Stimulated activated CD4-positive, alpha-beta T cell treated with anti-CD3 and anti-CD28 coated beads, Interleukin-4, amount 100 ng/mL, for 4 hours (primary cell): Measurements from ENCODE around the gene CRCP.
"Not testable (repeated sequence)": the region's sequence is repeated elsewhere in the genome, so short reads cannot be mapped to it uniquely, and the experiment has no call there.

ENCODE experiments used
- DNase-seq, 2 experiments: peaks; one replicate each; pipeline ENCODE4 v3.0.0-alpha.2; 2020

Gene CRCP

DNA sequence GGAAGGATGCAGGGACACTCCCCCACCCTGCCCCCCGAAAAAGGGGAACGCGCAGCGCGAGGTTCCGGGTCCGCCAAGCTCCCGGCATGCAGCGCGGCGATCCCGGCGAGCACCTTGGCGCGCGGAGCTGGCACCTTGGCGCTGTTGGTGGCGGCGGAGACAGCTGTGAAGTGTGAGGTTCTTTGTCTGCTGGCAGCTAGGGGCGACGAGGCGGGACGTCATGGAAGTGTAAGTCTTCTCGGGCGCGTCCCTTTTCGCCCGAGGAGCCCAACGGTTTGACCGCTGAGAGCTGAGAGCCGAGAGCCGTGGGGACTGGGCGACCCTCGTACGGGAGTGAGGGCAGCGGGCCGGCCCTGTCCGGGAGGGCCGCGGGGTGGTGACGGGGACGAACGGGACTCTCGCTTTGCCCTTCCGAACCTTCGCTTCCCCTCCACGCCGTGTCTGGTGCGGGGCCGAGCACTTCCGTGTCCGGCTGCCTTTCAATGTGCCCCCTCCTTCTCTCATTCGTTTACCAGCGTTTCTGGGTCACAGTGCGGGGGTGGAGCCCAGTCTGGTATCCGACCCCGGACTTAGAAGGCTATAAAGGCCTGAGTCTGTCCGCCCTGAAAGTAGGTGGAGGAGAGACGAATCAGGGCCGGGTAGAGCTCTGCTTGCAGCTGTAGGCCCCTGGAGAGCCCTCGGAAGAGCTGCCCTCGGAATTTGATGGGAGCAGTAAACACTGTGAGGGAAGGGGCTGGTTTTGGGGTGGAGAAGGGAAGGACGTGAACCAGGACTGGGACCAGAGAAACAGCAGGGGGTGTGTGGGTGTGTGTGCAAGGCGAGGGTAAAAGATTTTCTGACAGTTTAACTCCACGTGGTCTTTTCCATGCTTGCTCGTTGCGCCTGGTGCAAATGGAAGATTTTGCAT lies at the start of gene CRCP:
CRCP (plus strand) TSS at position 105 of the 907 bp plus-strand sequence; CDS start at position 221, 116 bp downstream.
- DNase-seq, result peak; percentile 77 to 84

DNA sequence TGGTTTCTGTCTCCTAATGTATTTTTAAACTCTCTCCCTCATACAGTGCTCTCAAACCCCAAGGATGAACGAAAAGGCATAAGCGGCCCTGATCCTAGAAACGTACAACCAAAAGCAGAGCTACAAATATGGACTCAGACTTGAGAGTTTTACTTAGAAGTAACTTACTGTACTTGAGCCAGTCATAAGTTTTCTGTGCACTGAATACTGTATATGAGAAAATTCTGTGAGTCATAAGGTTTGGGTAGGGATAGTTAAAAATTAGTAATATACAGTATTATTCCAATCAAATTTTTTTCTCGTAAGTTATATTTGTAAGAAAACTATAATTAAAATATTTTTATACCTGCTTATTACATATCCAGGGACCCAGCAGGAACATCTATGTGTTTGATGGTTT lies 44.9 kb upstream of the CRCP start:
- DNase-seq, result no peak

GRCh38 chr7:66070222-66070621 lies 44.4 kb upstream of the CRCP start:
- no peak for DNase-seq

DNA sequence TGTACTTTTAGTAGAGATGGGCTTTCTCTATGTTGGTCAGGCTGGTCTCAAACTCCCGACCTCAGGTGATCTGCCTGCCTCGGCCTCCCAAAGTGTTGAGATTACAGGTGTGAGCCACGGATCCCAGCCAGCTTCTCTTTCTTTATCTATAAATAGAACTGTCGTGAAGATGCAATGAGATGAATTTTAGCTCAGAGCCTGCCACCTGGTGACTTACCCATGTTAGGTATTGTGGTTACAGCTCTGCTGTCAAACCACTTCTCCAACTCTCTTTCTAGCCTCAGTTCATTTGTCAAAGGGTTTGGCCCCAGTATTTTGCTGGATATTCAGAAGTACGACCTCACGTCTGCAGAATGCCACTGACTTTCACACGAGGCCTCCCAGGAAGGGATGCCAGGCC lies 42.4 kb upstream of the CRCP start:
- DNase-seq, result not testable (repeated sequence)

- DNase-seq, result peak; percentile 82 to 88
Measured at GRCh38 chr7:66075590-66076461, 38.8 kb upstream of the CRCP start, which contains the start of gene ASL. Gene ASL, plus strand, starts transcription at chr7:66075819. Its CDS starts 263 bp downstream, at chr7:66076082.

DNA sequence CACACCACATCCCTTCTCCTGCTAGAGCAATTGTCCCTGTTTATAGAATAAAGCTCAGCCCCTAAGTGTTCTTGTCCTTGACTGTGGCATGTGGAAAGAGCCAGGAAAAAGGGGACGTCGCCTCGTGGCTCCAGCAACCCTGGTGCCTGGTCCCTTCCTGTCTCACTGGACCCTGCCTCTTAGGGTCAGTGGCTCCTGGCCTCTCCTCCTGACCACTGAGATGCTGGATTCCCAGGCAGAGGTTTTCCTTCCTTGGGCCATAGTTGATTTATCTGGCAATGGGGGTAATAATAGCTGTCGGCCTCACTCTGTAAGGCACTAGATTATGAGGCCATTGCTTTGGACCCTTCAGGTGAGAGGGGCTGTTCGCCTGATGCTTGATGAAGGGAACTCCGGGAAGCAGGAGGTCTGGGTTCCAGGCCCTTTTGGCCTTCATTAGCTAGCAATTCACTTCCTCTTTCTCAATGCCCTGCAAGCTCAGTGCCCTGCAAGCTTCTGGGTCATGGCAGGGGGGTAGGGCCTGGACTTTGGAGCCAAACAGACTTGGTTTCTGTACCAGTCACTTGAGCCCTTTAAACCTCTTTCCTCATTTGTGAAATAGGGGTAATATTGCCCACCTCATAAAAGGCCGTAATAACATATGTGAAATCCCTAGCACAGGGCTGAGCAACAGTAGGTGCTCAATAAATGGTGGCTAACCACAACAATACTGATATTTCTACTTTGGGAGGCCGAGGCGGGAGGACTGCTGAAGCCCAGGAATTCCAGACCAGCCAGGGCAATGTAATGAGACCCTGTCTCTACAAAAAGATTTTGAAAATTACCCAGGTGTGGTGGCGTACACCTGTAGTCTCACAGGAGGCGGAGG lies 38.0 kb upstream of the CRCP start:
- no peak for DNase-seq

GRCh38 chr7:66078067-66078466 lies 36.6 kb upstream of the CRCP start:
- DNase-seq, result no peak

- DNase-seq, result no peak
Measured at GRCh38 chr7:66082083-66082482, 32.6 kb upstream of the CRCP start.

- DNase-seq, result no peak
Measured at GRCh38 chr7:66082886-66083415, 31.7 kb upstream of the CRCP start.

- no peak for DNase-seq
Measured at GRCh38 chr7:66083677-66084076, 31.0 kb upstream of the CRCP start.

GRCh38 chr7:66088861-66089838 lies 25.5 kb upstream of the CRCP start:
- DNase-seq, result no peak

GRCh38 chr7:66092654-66093053 lies 22.0 kb upstream of the CRCP start:
- DNase-seq, result no peak

DNA sequence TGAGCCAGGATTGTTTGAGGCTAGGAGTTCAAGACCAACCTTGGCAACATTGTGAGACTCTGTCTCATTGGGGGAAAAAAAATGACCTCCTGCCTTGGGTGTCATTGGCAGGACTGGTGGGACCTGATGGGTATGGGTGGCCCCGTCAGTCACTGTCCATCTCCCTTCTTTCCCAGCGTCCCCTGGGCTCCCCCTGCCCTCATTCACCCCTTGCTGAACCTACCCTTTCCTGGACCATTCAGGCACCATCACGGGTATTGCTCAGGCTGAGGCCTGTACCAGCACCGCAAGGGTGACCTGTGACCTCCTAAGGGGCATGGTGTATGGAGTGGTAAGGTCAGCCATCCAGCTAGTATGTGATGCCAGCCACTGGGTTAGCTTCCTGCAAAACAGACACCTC lies 19.6 kb upstream of the CRCP start:
- no peak for DNase-seq

DNA sequence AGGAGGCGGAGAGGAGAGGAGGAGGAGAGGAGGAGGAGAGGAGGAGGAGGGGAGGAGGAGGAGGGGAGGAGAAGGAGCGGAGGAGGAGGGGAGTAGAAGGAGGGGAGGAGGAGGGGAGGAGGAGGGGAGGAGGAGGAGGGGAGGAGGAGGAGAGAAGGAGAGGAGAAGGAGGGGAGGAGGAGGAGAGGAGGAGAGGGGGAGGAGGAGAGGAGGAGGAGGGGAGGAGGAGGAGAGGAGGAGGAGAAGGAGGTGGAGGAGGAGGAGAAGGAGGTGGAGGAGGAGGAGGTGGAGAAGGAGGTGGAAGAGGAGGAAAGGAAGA lies 15.5 kb upstream of the CRCP start:
- no peak for DNase-seq

- DNase-seq, result peak; percentile 11 to 20
Measured at GRCh38 chr7:66099551-66100407, 14.9 kb upstream of the CRCP start.

DNA sequence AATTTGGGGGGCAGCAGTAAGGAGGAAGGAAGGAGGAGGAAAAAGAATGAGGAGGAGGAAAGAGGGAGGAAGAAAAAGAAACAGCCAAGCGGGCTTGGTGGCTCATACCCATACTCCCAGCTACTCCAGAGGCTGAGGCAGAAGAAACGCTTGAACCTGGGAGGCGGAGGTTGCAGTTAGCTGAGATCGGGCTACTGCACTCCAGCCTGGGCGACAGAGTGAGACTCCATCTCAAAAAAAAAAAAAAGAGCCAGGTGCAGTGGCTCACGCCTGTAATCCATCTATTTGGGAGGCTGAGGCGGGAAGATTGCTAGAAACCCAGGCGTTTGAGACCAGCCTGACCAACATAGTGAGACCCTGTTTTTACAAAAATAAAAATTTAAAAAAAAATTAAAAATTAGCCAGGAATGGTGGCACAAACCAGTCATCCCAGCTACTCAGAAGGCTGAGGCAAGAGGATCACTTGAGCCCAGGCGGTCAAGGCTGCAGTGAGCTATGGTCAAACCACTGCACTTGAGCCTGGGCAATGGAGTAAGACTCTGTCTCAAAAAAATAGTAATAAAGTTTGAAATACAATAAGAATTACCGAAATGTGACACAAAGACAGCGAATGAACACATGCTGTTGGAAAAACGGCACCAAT lies 14.1 kb upstream of the CRCP start:
- no peak for DNase-seq

DNA sequence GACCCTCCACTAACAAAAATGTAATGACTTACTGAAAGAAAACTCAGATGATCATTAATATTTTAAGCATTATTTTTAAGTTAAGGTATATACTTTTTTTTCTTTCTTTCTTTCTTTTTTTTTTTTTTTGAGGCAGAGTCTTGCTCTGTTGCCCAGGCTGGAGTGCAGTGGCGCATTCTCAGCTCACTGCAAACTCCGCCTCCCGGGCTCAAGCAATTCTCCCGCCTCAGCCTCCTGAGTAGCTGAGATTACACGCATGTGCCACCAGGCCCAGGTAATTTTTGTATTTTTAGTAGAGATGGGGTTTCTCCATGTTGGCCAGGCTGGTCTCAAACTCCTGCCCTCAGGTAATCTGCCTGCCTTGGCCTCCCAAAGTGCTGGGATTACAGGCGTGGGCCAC lies 12.5 kb upstream of the CRCP start:
- not testable (repeated sequence) for DNase-seq

GRCh38 chr7:66103994-66104393 lies 10.7 kb upstream of the CRCP start:
- not testable (repeated sequence) for DNase-seq

DNA sequence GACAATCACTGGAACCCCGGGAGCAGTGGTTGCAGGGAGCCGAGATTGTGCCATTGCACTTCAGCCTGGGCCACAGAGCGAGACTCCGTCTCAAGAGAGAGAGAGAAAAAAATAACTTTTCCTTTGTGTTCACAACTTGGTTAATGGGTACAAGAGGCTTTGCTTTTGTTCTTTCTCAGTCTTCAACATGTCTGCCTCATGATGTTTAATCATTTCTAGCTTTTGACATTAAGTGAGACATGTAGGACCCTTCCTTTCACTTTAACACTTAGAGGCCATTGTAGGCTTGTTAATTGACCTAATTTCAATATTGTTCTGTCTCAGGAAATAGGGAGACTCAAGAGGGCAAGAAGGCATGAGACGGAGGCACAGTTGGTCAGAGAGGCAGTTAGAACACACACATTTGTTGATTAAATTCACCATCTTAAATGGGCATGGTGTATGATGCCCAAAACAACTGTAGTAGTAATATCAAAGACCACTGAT lies 9.3 kb upstream of the CRCP start:
- no peak for DNase-seq

- DNase-seq, result not testable (repeated sequence)
Measured at GRCh38 chr7:66108410-66108809, 6.2 kb upstream of the CRCP start.
